ENCODE results near the gene ZNF536. TPM values are rescaled to one million over a fixed set of nuclear protein-coding genes. Genes with fewer than 3 reads are reported as not detected.
A peak's percentile ranks its signal among the peaks of the same experiment; 100 is the strongest.

Gene ZNF536
- total RNA-seq, 6 experiments from 2014 or later, result 0.25 TPM; not detected in 5

- no peak overlapping the region for H3K4me3 ChIP-seq
- H3K4me1 ChIP-seq, result no peaks in the 10 kb centered on the region
- WGBS (ENCODE audit: insufficient coverage, low coverage, low lambda C conversion rate, missing lambda C conversion rate), result 38% methylated on average over 4 of the region's 4 CpGs
- H3K27ac ChIP-seq, result no peak overlapping the region
- TF ChIP-seq, protein P1, sequence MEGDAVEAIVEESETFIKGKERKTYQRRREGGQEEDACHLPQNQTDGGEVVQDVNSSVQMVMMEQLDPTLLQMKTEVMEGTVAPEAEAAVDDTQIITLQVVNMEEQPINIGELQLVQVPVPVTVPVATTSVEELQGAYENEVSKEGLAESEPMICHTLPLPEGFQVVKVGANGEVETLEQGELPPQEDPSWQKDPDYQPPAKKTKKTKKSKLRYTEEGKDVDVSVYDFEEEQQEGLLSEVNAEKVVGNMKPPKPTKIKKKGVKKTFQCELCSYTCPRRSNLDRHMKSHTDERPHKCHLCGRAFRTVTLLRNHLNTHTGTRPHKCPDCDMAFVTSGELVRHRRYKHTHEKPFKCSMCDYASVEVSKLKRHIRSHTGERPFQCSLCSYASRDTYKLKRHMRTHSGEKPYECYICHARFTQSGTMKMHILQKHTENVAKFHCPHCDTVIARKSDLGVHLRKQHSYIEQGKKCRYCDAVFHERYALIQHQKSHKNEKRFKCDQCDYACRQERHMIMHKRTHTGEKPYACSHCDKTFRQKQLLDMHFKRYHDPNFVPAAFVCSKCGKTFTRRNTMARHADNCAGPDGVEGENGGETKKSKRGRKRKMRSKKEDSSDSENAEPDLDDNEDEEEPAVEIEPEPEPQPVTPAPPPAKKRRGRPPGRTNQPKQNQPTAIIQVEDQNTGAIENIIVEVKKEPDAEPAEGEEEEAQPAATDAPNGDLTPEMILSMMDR (IDR thresholded peaks at IDR 0.05), result no peak
- TF ChIP-seq POLR2A (IDR thresholded peaks at IDR 0.05), result no peak
- H3K27me3 ChIP-seq, result peaks cover 0 to 7% of the 10 kb centered on the region in 2 donors
- H3K9me3 ChIP-seq, result no peaks in the 10 kb centered on the region
- peak in 1 of 3 donors; percentile 24 for DNase-seq
- no peaks in the 10 kb centered on the region for H3K36me3 ChIP-seq
- ATAC-seq, result no peak
- intact Hi-C loops (cut with DNase I), result no loop called here
Measured at GRCh38 chr19:30376272-30376671, 4.1 kb downstream of the ZNF536 start.

DNA sequence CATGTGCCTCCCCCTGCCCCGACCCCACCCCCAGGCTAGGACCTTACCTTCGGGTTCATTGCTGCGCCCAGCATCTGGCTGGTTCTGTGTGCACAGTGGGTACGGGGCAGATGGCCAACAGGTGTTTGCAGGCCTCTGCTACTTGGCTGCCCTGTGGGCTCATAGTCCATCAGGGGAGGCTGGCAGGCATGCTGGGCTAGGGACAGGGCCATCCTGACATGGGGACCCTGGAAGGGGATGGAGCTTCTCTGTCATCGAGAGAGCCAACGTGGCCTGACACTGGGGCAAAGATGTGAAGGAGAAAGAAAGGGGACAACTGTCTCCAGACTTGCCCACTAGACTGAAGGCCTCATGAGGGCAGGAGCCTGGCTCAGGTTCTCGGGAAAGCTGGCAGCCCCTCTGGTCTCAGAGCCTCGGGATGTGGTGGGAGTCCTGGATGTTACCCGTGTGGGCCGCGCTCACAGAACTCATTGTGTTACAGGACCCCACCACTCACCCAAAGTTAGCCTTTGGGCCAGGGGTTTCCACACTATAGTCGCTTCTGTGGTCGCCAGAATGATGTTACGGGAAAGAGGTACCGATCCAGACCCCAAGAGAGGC, 4.7 kb downstream of the ZNF536 start:
- no peak for TF ChIP-seq POLR2A (IDR thresholded peaks at IDR 0.05)
- TF ChIP-seq, protein P1 (IDR thresholded peaks at IDR 0.05), result no peak
- no peaks in the 10 kb centered on the region for H3K36me3 ChIP-seq
- H3K9me3 ChIP-seq, result no peaks in the 10 kb centered on the region
- intact Hi-C loops (cut with DNase I), result no loop called here
- H3K4me3 ChIP-seq, result no peak overlapping the region
- DNase-seq (peak in 1 of 3 donors; percentile 39), ATAC-seq (no peak)
- 66% methylated on average over 8 of the region's 15 CpGs for WGBS (ENCODE audit: insufficient coverage, low coverage, low lambda C conversion rate, missing lambda C conversion rate)
- peaks cover 0 to 7% of the 10 kb centered on the region in 2 donors for H3K27me3 ChIP-seq
- no peak overlapping the region for H3K27ac ChIP-seq
- H3K4me1 ChIP-seq, result no peaks in the 10 kb centered on the region

DNA sequence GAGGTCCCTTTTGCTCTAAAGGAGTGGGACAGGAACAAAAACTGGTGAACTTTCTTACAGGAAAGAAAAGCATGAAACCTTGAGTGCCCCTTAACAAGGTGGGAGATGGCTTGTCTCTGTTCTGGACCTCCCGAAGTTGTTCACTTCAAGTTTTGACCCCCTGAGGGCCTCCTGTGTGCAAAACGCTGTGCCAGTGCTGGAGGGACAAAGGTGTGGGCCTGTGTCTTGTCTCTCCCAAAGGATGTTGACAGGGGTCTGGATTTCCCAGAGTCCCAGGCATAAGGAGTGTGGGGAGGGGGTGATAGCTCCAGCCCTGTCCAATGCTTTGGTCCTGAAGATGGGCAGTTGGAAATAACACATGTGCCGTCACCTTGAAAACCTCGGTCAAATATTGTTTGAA, 6.5 kb downstream of the ZNF536 start:
- peak in 1 of 3 donors; percentile 3 for DNase-seq
- 26% methylated on average over 2 of the region's 4 CpGs for WGBS (ENCODE audit: insufficient coverage, low coverage, low lambda C conversion rate, missing lambda C conversion rate)

DNA sequence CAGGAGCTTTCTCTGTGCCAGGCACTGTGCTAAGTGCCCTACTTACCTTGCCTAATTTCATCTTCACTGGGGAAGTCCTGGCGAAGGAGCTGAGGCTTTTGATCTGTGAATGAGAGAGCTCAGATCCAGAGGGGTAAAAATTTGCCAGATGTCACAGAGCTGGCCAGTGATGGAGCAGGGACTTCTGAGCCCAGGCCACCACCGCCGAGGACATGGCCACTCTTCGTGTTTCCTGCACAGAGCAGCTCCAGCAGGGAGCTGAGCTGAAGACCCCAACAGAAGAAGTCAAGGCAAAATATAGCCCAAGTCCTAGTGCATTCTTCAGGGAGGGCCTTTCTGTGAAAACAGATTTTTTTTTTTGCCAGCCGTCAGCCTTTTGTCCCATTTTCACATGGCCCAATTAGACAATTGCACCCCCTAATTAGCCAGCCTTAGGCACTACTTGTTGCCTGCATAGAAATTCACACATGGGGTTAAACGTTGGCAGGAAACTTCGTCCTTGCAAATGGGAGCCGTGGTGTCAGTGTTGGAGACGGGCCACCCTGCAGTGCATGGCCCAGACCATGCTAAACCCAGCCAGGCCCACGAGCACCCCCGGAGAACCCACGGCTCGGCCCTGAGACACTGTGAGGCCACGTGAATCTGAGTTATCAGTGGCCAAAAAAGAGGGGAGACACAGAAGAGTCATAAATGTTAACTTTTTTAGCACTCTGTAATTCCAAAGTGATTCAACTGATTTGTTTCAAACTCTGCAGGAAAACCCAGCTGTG, 7.8 kb downstream of the ZNF536 start:
- Histone ChIP-seq H3K27ac (no peak overlapping the region), H3K9me3 (no peaks in the 10 kb centered on the region), H3K4me3 (no peak overlapping the region), H3K27me3 (no peaks in the 10 kb centered on the region), H3K36me3 (no peaks in the 10 kb centered on the region), H3K4me1 (no peaks in the 10 kb centered on the region)
- DNase-seq, result peak in 1 of 3 donors; percentile 28
- intact Hi-C loops (cut with DNase I), result no loop called here
- TF ChIP-seq POLR2A (IDR thresholded peaks at IDR 0.05), result no peak
- TF ChIP-seq, protein P1 (IDR thresholded peaks at IDR 0.05), result no peak
- ATAC-seq, result no peak
- WGBS (ENCODE audit: insufficient coverage, low coverage, low lambda C conversion rate, missing lambda C conversion rate), result 45% methylated on average over 9 of the region's 14 CpGs

More for the DNA sequence above, 6.5 kb downstream of the ZNF536 start:
- intact Hi-C loops (cut with DNase I), result no loop called here
- H3K36me3 ChIP-seq, result no peaks in the 10 kb centered on the region
- H3K27ac ChIP-seq, result no peak overlapping the region
- no peak for ATAC-seq
- peaks cover 0 to 4% of the 10 kb centered on the region in 2 donors for H3K27me3 ChIP-seq
- TF ChIP-seq, protein P1 (IDR thresholded peaks at IDR 0.05), result no peak
- TF ChIP-seq POLR2A (IDR thresholded peaks at IDR 0.05), result no peak
- H3K4me3 ChIP-seq, result no peak overlapping the region
- H3K9me3 ChIP-seq, result no peaks in the 10 kb centered on the region
- no peaks in the 10 kb centered on the region for H3K4me1 ChIP-seq

Measured in right lobe of liver (tissue), 6 donors.